Endothelial cell of umbilical vein (primary cell): ENCODE results near the gene PRPF19. TPM values are rescaled to one million over a fixed set of nuclear protein-coding genes. Genes with fewer than 3 reads are reported as not detected.

Experiments used
- BruUV-seq: library from RNA; stranded (reverse); fragments of 400-500 nt; replicated peaks from 2 replicates; lab custom pipeline; 2021; lab: Mats Ljungman, UMichigan
- CTCF ChIA-PET: fragments of 300-600, 350-600 bp; sonication (Branson Sonifier 250); formaldehyde crosslinking; loops from one replicate; lab custom pipeline; 2021; ENCODE audit warnings: antibody characterized with exemption, inconsistent platforms; lab: Charles Lee
- POLR2A ChIA-PET: fragments of 300-600, 350-600 bp; sonication (Branson Sonifier 250); formaldehyde crosslinking; loops from one replicate; lab custom pipeline; 2021; ENCODE audit warnings: antibody characterized with exemption, inconsistent platforms; lab: Charles Lee
- DNase-seq: peaks from one replicate; pipeline ENCODE4 v3.0.0-alpha.2; 2011; ENCODE audit warnings: low read depth, low spot score
- FAIRE-seq: peaks from 2 replicates; lab custom pipeline; 2011; peaks lifted over from hg19 to GRCh38; lab: Jason Lieb, UNC
- H2AFZ ChIP-seq: 2 replicates; pipeline ENCODE4 v1.6.0; 2012; ENCODE audit warnings: low read depth, low read length, control low read depth, inconsistent platforms
- H3K27ac ChIP-seq: 2 replicates; pipeline ENCODE4 v1.5.1; 2011; ENCODE audit warnings: low read depth, mild to moderate bottlenecking, control low read depth, low read length, moderate library complexity; ENCODE audit not compliant: insufficient read depth
- H3K27me3 ChIP-seq, 2 experiments: 2 replicates each; pipeline versions ENCODE4 v1.6.0 to v1.6.1; 2011; ENCODE audit warnings: low read length in 2 of 2, mixed read lengths in 1 of 2; ENCODE audit not compliant: control insufficient read depth in 2 of 2, insufficient read depth in 2 of 2
- H3K36me3 ChIP-seq, 2 experiments: 2 replicates in 1 of 2; 3 replicates in 1 of 2; pipeline ENCODE4 v1.5.1; 2011; ENCODE audit warnings: low read length in 2 of 2, mild to moderate bottlenecking in 1 of 2, moderate library complexity in 1 of 2; ENCODE audit not compliant: control insufficient read depth in 2 of 2, insufficient read depth in 2 of 2; ENCODE audit errors: extremely low read depth in 1 of 2
- H3K4me1 ChIP-seq: 3 replicates; pipeline ENCODE4 v1.5.1; 2011; ENCODE audit warnings: mild to moderate bottlenecking, low read length; ENCODE audit not compliant: control insufficient read depth, insufficient read depth; ENCODE audit errors: extremely low read depth
- H3K4me2 ChIP-seq: 2 replicates; pipeline ENCODE4 v1.6.1; 2011; ENCODE audit warnings: low read length, control low read depth, mixed read lengths; ENCODE audit not compliant: insufficient read depth
- H3K4me3 ChIP-seq, 3 experiments: fragments of 200-600 bp in 1 of 3; sonication (generic), shearing (Covaris generic) in 1 of 3; replicated peaks in 1 of 3; 2 replicates each; pipeline ENCODE4 v1.5.1; 2011 to 2016; ENCODE audit warnings: control low read depth in 3 of 3, low read length in 3 of 3, mild to moderate bottlenecking in 2 of 3, inconsistent platforms in 1 of 3, low read depth in 1 of 3, moderate library complexity in 1 of 3; ENCODE audit not compliant: insufficient read depth in 1 of 3
- H3K79me2 ChIP-seq: 2 replicates; pipeline ENCODE4 v1.6.0; 2012; ENCODE audit warnings: low read length, inconsistent platforms; ENCODE audit not compliant: control insufficient read depth, insufficient read depth
- H3K9ac ChIP-seq: replicated peaks from 2 replicates; pipeline ENCODE3; 2011; ENCODE audit warnings: low read length, control low read depth; ENCODE audit not compliant: insufficient read depth; ENCODE audit errors: extremely low read depth
- H3K9me1 ChIP-seq: replicated peaks from 3 replicates; pipeline ENCODE4 v1.6.0; 2011; ENCODE audit warnings: mild to moderate bottlenecking, low read length; ENCODE audit not compliant: control insufficient read depth, insufficient read depth; ENCODE audit errors: extremely low read depth
- H3K9me3 ChIP-seq: replicated peaks from 2 replicates; pipeline ENCODE4 v1.5.1; 2012; ENCODE audit warnings: low read length, inconsistent platforms; ENCODE audit not compliant: control insufficient read depth, insufficient read depth
- H4K20me1 ChIP-seq: replicated peaks from 2 replicates; pipeline ENCODE3; 2011; ENCODE audit warnings: mild to moderate bottlenecking, low read length; ENCODE audit not compliant: control insufficient read depth, insufficient read depth; ENCODE audit errors: extremely low read depth
- EZH2 ChIP-seq: IDR thresholded peaks from 2 replicates; pipeline ENCODE4 v1.6.1; 2012; ENCODE audit warnings: borderline replicate concordance, low read depth, mild to moderate bottlenecking, moderate library complexity, low read length, inconsistent platforms; ENCODE audit not compliant: severe bottlenecking
- FOS ChIP-seq: IDR thresholded peaks from 2 replicates; pipeline ENCODE4 v1.6.1; 2011; ENCODE audit warnings: mild to moderate bottlenecking, low read length, moderate library complexity, borderline replicate concordance; ENCODE audit not compliant: insufficient read depth
- GATA2 ChIP-seq: IDR thresholded peaks from 2 replicates; pipeline ENCODE4 v1.7.0; 2011; ENCODE audit warnings: low read depth, mild to moderate bottlenecking, moderate library complexity, mixed read lengths, low read length; ENCODE audit not compliant: insufficient read length, insufficient read depth
- JUN ChIP-seq: IDR thresholded peaks from 2 replicates; pipeline ENCODE4 v1.6.1; 2011; ENCODE audit warnings: borderline replicate concordance, low read depth; ENCODE audit not compliant: insufficient read length, insufficient read depth
- MYC ChIP-seq: IDR thresholded peaks from one replicate; pipeline ENCODE4 v1.6.1; 2011; ENCODE audit warnings: mild to moderate bottlenecking, low read depth, low read length
- POLR2A ChIP-seq: IDR thresholded peaks from 2 replicates; pipeline ENCODE4 v1.6.1; 2012; ENCODE audit warnings: low read depth, mild to moderate bottlenecking, control low read depth, low read length
- POLR2AphosphoS5 ChIP-seq: IDR thresholded peaks from 2 replicates; pipeline ENCODE4 v1.6.1; 2012; ENCODE audit warnings: low read depth, mild to moderate bottlenecking, control low read depth, low read length, moderate library complexity; ENCODE audit not compliant: insufficient read depth
- dilution Hi-C: fragments of 300-500 bp; cut with MboI; formaldehyde crosslinking; loops from one replicate; pipeline ENCODE4 v1.15.0; 2019; ENCODE audit warnings: low sequenced_read_pairs; ENCODE audit not compliant: extremely low pct_ligation_motif_present
- intact Hi-C: fragments of 100-400 bp; cut with micrococcal nuclease; formaldehyde crosslinking; loops from one replicate; pipeline ENCODE4 v1.10.0; 2022
- polyA plus RNA-seq, 4 experiments: library from polyadenylated mRNA; depleted of rRNA in 3 of 4; stranded (reverse) in 3 of 4; unstranded in 1 of 4; fragments of >200 nt; gene quantifications; 2 replicates each; pipeline versions ENCODE4 v1.2.1 to v1.2.3, GENCODE V29; 2011 to 2012; ENCODE audit warnings: missing spikeins in 1 of 4
- total RNA-seq: library from RNA; stranded (reverse); gene quantifications from 2 replicates; pipeline ENCODE4 v1.2.3, GENCODE V29; 2021
- TF ChIP-seq, protein P1 (sequence below): IDR thresholded peaks from 2 replicates; pipeline ENCODE4 v1.6.1; 2011; ENCODE audit not compliant: insufficient read depth, insufficient read length
- TF ChIP-seq, protein P2 (sequence below), 2 donors: IDR thresholded peaks; 1 replicate in 1 of 2; 2 replicates in 1 of 2; pipeline ENCODE4 v1.5.1; 2011; ENCODE audit warnings: low read length in 2 of 2, mild to moderate bottlenecking in 2 of 2, moderate library complexity in 2 of 2, control low read depth in 1 of 2, inconsistent platforms in 1 of 2, low read depth in 1 of 2; ENCODE audit not compliant: insufficient read depth in 1 of 2; ENCODE audit errors: extremely low read depth in 1 of 2

The PRPF19 gene
- total and polyA plus RNA-seq, 2 donors (not counting 3 experiments of a cell fraction or from before 2014, with no cell fraction given), result 97.1 to 126 TPM

DNA sequence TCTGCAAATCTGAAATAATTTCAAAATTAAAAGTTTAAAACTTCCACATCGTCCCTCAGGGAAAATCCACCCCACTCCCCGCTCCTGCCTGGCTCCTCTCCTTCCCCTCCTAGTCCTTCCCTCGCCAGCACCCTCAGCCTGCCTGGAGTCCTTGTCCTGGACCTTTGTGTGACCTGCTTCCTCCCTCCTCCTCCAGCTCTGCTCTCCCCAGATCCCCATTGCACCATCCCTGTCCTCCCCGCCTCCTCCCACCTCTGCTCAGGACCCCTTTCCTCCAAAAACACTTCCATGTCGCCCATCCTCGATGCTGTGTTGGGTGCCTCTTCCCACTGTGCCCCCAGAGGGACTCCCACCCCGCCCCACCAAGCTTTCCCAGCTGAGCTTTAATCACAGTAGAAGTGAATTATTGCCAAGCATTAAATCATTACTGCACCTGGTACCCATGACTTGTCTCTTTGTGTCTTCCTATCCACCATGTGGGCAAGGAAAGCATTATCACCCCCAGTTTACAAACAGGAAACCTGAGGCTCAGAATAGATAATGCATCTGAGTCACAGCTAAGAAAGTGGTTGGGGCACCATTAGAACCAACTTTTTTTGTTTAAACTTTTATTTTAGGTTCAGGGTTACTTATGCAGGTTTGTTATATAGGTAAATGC, 41.4 kb downstream of the PRPF19 start:
- Histone ChIP-seq H3K27ac (no peak overlapping the region), H3K9me3 (no peaks in the 10 kb centered on the region), H3K9ac (no peak overlapping the region), H3K4me3 (no peak overlapping the region), H4K20me1 (no peaks in the 10 kb centered on the region), H3K9me1 (no peaks in the 10 kb centered on the region), H3K4me2 (no peak overlapping the region), H3K79me2 (no peaks in the 10 kb centered on the region), H2AFZ (no peak overlapping the region), H3K36me3 (no peaks in the 10 kb centered on the region), H3K27me3 (no peaks in the 10 kb centered on the region), H3K4me1 (no peaks in the 10 kb centered on the region)
- BruUV-seq, result no TSS peak
- no peak for DNase-seq
- POLR2A ChIA-PET, result no interaction called here
- CTCF ChIA-PET, result interaction anchor here (1.2 to 1.5 kb wide), 2 partner anchors 21 to 34 kb away, joined by 3 to 5 read pairs; no protein-coding TSS in a partner anchor
- intact Hi-C loops (no loop called here), dilution Hi-C loops (no loop called here)
- TF ChIP-seq, protein P1, sequence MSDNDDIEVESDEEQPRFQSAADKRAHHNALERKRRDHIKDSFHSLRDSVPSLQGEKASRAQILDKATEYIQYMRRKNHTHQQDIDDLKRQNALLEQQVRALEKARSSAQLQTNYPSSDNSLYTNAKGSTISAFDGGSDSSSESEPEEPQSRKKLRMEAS, result no peak
- no peak for TF ChIP-seq FOS
- no peak for TF ChIP-seq POLR2AphosphoS5
- no peak for TF ChIP-seq EZH2
- no peak for TF ChIP-seq JUN
- no peak for TF ChIP-seq POLR2A
- TF ChIP-seq MYC, result no peak
- TF ChIP-seq, protein P2, sequence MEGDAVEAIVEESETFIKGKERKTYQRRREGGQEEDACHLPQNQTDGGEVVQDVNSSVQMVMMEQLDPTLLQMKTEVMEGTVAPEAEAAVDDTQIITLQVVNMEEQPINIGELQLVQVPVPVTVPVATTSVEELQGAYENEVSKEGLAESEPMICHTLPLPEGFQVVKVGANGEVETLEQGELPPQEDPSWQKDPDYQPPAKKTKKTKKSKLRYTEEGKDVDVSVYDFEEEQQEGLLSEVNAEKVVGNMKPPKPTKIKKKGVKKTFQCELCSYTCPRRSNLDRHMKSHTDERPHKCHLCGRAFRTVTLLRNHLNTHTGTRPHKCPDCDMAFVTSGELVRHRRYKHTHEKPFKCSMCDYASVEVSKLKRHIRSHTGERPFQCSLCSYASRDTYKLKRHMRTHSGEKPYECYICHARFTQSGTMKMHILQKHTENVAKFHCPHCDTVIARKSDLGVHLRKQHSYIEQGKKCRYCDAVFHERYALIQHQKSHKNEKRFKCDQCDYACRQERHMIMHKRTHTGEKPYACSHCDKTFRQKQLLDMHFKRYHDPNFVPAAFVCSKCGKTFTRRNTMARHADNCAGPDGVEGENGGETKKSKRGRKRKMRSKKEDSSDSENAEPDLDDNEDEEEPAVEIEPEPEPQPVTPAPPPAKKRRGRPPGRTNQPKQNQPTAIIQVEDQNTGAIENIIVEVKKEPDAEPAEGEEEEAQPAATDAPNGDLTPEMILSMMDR (IDR thresholded peaks at IDR 0.05; ENCODE audit: extremely low read depth in 1 of 2, insufficient read depth in 1 of 2, low read depth in 1 of 2, low read length in 2 of 2), result no peak
- TF ChIP-seq GATA2, result no peak
- FAIRE-seq, result no peak
